Suppressor macrophage (primary cell): ENCODE data around the gene ATG13.
"Not testable (repeated sequence)": the region's sequence is repeated elsewhere in the genome, so short reads cannot be mapped to it uniquely, and the experiment has no call there.

Experiments
- DNase-seq, 4 experiments: peaks; one replicate each; pipeline ENCODE4 v3.0.0-alpha.2; 2020 to 2022
- total RNA-seq, 17 experiments: gene quantifications; one replicate each; lab custom pipeline; 2026; ENCODE audit warnings: mixed read lengths in 6 of 17, inconsistent platforms in 3 of 17; lab: John Stamatoyannopoulos, UW

Gene ATG13
- total RNA-seq = 42.0 to 76.4 (median 62.0) reads per million in 17 experiments

DNA sequence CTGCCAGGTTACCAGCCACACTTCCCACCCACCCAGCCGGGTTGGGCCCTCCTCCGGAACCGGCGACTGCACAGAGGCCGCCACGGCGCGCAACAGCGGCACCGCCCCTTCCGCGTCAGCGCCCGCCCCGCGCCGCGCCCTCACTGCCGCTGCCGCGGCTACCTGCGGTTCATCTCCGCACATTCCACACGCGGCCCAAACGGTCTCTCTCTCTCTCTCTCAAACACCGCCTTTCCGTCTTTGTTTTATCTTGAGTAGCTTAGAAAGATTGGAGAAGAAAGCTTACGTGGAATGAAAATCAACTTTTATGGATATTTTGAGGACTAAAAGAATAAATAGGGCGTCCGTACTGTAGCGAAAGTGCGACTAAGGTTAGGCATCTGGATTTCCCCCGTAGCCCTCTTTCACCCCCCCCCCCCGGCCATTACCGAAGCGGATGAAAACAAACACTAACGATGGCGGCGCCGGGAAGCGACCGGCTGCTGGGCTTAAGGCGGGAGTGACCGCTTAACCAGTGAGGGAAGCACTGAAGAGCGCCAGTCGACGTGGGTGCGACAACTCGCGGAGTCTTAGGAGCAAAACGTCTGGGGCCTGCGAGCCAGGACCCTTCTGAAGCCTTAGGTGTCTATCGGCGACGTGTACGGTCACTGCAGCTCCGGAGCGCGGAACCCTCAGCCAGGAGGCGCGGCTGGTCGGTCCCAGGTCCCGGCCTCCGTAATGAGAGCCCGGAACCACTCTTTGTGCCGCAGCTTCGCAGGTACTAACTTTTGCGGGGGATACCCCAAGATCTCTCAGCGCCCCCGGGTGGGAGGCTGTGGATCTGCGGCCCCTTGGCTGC, at the start of gene ATG13, which contains the start of gene HARBI1:
TSS of gene ATG13 (plus strand) at position 420 of the 838 bp plus-strand sequence. CDS start 26,739 bp downstream, outside the sequence.
TSS of gene HARBI1 (minus strand) at position 94 of the 838 bp plus-strand sequence. CDS start 990 bp downstream, outside the sequence.
- DNase-seq = peak; percentile 96 to 98 (median 97)

GRCh38 chr11:46570790-46571398, 46.5 kb upstream of the ATG13 start:
- no peak for DNase-seq

GRCh38 chr11:46574656-46575055, 42.7 kb upstream of the ATG13 start:
- no peak for DNase-seq

DNA sequence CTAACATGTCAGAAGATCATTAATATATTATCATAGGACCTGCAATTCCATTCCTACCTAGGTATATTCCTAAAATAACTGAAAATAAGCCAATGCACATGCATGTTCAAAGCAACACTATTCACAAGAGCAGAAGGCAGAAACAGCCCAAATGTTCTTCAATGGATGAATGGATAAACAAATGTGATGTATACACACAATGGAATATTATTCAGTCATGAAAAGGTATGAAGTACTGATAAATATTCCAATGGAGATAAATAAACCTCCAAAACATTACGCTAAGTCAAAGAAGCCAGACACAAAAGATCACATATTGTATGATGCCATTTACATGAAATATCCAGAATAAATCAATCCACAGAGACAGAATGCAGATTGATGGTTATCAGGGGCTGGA, 40.3 kb upstream of the ATG13 start:
- DNase-seq = no peak

GRCh38 chr11:46582588-46582987, 34.8 kb upstream of the ATG13 start:
- DNase-seq = no peak

DNA sequence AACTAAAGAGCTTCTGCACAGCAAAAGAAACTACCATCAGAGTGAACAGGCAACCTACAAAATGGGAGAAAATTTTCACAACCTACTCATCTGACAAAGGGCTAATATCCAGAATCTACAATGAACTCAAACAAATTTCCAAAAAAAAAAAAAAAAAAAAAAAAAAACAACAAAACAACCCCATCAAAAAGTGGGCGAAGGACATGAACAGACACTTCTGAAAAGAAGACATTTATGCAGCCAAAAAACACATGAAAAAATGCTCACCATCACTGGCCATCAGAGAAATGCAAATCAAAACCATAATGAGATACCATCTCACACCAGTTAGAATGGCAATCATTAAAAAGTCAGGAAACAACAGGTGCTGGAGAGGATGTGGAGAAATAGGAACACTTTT, 33.8 kb upstream of the ATG13 start:
- not testable (repeated sequence) for DNase-seq

DNA sequence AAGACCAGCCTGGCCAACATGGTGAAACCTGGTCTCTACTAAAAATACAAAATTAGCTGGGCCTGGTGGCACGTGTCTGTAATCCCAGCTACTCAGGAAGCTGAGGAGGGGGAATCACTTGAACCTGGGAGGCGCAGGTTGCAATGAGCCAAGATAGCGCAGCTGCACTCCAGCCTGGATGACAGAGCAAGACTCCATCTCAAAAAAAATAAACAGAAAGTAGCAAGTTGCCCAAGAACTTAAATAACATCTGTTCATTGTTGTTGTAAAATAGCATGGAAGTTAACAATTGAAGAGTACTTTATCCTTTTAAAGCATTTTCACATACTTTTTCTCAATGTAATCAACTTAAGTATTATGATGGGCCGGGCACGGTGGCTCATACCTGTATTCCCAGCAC, 29.2 kb upstream of the ATG13 start:
- DNase-seq = no peak

GRCh38 chr11:46588915-46589314, 28.4 kb upstream of the ATG13 start:
- peak in 2 of 4 experiments; percentile 24 to 25 for DNase-seq

DNA sequence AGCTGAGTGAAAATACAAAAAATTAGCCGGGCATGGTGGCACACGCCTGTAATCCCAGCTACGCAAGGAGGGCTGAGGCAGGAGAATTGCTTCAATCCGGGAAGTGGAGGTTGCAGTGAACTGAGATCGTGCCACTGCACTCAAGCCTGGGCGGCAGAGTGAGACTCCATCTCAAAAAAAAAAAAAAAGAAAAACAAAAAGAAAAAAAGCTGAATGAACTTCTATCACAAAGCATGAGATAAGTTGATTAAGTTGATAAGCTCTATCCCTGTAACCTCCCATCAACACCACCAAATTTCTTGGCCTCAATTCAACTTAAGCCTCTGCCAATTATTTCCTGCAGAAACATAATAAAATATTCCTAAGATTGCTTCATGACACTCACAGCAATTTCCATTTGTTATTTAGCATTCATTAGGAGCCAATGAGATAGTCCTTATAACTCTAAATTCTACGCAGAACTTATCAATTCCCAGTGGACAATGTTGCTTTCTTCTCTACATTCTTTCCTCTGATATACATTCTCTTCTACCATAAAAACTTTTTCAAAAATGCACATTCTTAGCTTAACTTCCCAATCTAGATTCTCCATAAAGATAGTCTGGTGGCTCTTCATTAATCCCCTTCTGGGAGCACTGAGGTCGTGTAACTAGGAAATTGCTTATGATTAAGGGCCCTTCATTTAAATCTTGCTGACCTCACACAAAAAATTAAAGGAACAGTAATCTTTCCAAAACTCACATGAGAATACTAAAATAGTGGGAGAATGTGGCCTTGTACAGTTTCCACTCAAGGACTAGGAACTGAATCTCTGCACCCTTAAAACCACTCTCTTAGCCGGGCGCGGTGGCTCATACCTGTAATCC, 26.4 kb upstream of the ATG13 start:
- DNase-seq = peak in 1 of 4 experiments; percentile 20

DNA sequence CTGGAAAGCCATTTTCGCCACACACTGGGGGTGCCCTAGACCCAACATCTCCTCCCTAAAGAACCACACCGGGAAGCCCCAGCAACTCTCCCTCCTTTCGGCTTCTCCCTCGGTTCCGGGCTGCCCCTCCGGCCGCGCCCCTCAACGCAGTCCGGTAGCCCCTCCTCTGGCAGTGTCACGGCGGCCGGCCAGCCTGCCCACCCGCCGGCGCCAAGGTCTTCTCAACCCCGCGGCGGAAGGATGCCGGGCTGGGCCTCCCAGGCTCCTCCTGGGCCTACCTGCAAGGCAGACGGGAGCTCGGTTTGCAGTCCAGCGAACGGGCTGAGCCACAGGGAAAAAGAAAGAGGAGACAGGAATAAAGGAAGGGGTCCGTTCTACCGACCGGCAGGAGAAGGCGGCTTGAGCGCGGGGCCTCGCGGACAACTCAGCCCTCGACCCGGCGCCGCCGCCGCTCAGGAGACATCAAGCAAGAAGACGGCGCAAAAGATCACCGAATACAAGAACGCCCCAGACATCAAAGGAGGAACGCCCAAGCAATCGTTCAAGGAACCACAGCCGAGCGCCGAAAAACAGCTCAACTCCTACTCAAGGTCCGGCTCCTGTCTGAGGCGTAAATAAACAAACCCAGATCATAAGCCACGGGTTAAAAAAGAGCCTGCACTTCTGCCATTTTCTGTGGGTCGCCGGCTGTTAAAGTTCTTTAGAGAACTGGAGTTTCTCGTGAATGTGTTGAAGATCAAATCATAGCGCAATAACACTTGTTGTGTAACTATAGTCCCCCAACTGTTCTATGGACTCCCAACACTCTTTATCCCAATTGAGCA, 23.6 kb upstream of the ATG13 start, which contains the start of gene AMBRA1:
TSS of gene AMBRA1 (minus strand) at position 474 of the 824 bp plus-strand sequence. CDS start 45,643 bp downstream, outside the sequence.
- DNase-seq = peak; percentile 93 to 95 (median 94)

DNA sequence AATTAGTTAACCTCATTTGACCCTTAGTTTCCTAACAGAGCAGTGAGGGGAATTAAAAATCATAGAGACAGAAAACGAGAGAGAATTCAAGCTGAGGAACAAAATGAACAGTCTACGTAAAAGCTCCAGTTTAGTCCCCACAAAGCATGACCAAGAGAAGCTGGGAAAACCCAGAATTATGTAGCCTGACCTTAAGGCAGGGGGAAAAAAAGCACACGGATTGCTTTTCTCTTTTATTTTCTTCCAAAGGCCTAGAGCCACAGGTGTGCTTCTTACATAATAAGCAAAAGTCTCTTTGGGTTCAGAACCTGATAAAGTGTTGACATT, 23.0 kb upstream of the ATG13 start:
- DNase-seq = no peak

DNA sequence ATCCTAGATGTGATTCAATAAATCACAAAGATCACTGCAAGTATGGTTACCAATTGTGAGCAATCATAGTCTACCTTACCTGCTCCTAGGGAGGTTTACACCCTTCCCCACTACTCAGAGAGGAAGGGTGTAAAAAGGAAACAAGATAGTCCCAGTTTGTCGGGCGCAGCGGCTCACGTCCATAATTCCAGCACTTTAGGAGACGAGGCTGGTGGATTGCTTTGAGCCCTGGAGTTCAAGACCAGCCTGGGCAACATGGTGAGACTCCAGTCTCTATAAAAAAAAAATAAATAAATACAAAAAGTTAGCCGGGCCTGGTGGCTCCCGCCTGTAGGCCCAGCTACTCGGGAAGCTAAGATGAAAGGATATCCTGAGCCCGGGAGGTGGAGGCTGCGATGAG, 22.6 kb upstream of the ATG13 start:
- no peak for DNase-seq

GRCh38 chr11:46597155-46597554, 20.2 kb upstream of the ATG13 start:
- no peak for DNase-seq

DNA sequence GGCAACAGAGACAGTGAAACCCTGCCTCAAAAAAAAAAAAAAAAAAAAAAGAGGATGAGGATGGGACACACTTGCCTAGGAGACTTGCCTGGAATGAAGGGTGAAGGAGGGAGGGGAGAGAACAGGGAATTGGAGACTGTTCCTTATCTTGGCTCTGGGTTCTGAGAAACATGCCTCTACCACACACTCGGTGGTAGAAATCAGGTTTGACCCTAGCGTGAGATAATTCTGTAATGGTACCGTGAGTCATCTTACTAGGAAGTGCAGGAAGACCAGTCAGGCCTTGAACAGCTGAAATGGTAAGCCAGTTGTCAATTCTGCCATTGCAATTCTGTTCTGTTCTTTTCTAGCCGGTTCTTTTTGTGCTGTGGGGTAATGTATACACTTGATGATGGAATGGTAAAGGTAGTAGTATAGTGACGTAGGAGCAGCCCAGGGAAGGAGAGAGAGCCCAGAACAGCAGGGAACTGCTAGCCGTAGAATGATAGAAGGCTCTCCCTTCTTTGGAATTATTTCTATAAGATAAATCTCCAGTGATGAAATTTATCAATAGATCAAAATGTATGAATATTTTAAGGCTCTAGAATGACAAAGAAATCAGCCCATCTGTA, 19.6 kb upstream of the ATG13 start:
- DNase-seq = no peak

- no peak for DNase-seq
These were observed 17.8 kb upstream of the ATG13 start for GRCh38 chr11:46599340-46600193.

DNA sequence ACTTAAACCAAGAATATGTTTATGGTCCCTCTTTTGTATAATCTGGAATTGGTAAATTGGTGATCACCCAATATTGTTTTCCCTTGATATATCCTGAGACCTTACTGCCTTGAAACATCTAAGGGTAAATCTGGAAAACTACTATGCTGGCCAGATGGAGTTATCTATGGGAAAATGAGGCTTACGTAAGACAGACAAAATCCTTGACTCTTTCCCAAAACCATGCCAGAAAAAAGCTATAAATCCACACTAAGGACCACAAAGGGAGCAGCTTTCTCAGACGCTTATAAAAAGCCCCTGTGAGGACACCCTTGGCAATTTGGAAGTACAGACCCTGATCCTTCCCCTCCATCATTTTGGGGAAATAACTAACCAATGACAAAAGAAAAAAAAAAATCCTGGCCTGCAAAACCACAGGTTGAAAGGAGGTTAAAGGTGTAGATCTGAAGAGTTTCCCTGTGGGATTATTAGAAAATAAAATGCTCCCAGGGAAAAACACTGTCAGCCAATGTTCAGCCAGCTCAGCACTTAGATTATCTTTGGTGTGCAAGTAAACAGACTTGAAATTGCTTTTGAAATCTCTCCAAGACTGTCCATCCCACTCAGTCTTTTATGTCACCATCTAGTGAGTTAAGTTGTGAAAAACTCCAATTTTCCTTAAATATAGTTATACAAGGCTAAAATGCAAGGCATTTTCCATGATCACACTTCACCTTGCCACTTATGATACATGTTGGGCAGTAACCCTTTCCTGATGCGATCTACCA, 17.0 kb upstream of the ATG13 start:
- no peak for DNase-seq

- DNase-seq = no peak
These were observed 16.2 kb upstream of the ATG13 start for GRCh38 chr11:46601129-46601528.

GRCh38 chr11:46603704-46604308, 13.5 kb upstream of the ATG13 start:
- no peak for DNase-seq

GRCh38 chr11:46604796-46605195, 12.6 kb upstream of the ATG13 start:
- no peak for DNase-seq
